Measurements from ENCODE around the gene ROBO1.

ROBO1 gene

GRCh38 chr3:79664455-79664854 is 103.3 kb downstream of the ROBO1 start:
- no peak for DNase-seq

- no peak for DNase-seq
These were observed 105.9 kb downstream of the ROBO1 start for GRCh38 chr3:79661896-79662295.

- DNase-seq = no peak
These were observed 110.7 kb downstream of the ROBO1 start for GRCh38 chr3:79657076-79657475.

GRCh38 chr3:79654019-79654418 is 113.8 kb downstream of the ROBO1 start:
- DNase-seq = no peak

GRCh38 chr3:79653266-79653830 is 114.5 kb downstream of the ROBO1 start:
- no peak for DNase-seq

GRCh38 chr3:79651536-79652065 is 116.2 kb downstream of the ROBO1 start:
- DNase-seq = peak; percentile 51

- no peak for DNase-seq
These were observed 127.9 kb downstream of the ROBO1 start for GRCh38 chr3:79639855-79640254.

- no peak for DNase-seq
These were observed 131.4 kb downstream of the ROBO1 start for GRCh38 chr3:79636372-79636771.

GRCh38 chr3:79632842-79633241 is 135.0 kb downstream of the ROBO1 start:
- DNase-seq = no peak

GRCh38 chr3:79618883-79619282 is 148.9 kb downstream of the ROBO1 start:
- DNase-seq = no peak

GRCh38 chr3:79606414-79606813 is 161.4 kb downstream of the ROBO1 start:
- DNase-seq = no peak

GRCh38 chr3:79604681-79605080 is 163.1 kb downstream of the ROBO1 start:
- no peak for DNase-seq

- DNase-seq = no peak
These were observed 165.4 kb downstream of the ROBO1 start for GRCh38 chr3:79602385-79602784.

GRCh38 chr3:79598594-79598993 is 169.2 kb downstream of the ROBO1 start:
- peak; percentile 13 for DNase-seq

GRCh38 chr3:79597709-79598108 is 170.1 kb downstream of the ROBO1 start:
- no peak for DNase-seq

GRCh38 chr3:79587150-79587549 is 180.6 kb downstream of the ROBO1 start:
- DNase-seq = no peak

- no peak for DNase-seq
These were observed 181.6 kb downstream of the ROBO1 start for GRCh38 chr3:79586232-79586631.

GRCh38 chr3:79572930-79573329 is 194.9 kb downstream of the ROBO1 start:
- no peak for DNase-seq

- DNase-seq = no peak
These were observed 198.9 kb downstream of the ROBO1 start for GRCh38 chr3:79568938-79569337.

- no peak for DNase-seq
These were observed 203.6 kb downstream of the ROBO1 start for GRCh38 chr3:79564192-79564591.

GRCh38 chr3:79560698-79561097 is 207.1 kb downstream of the ROBO1 start:
- no peak for DNase-seq

GRCh38 chr3:79558943-79559342 is 208.9 kb downstream of the ROBO1 start:
- no peak for DNase-seq

GRCh38 chr3:79555655-79556054 is 212.1 kb downstream of the ROBO1 start:
- DNase-seq = no peak

- no peak for DNase-seq
These were observed 215.8 kb downstream of the ROBO1 start for GRCh38 chr3:79551997-79552396.

GRCh38 chr3:79551321-79551892 is 216.4 kb downstream of the ROBO1 start:
- DNase-seq = no peak

Data from NCI-H1092 (cell line).